ENCODE measurements around the gene C17orf100.

Gene C17orf100

DNA sequence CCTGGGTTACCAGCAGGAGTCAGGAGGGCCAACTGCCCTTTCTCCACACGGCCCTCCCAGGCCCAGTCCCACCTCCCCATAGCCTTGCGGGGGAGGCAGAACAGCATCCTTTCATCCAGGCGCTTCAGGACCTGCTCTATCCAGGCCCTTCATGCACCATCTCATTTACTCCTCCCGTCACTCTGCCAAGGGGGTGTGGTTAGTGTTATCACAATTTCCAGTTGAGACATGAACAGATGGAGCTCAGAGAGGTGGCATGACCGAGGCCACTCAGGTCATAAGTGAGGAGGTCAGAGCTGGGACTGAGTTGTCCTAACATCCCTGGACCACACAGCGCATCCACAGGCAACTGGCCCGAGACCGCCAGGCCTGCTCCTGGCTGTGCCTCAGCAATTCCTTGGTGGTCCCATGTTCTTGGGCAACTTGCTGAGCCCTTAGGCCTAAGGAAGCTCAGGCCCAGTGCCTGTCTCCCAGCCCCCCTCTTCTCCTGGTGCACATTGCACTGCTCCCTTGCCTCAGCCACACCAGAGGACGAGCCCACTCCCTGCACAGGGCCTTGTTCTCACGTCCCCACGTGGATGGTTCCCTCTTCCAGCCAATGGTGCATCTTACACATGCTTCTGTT lies 23.8 kb downstream of the C17orf100 start:
- Histone ChIP-seq H3K9ac (ENCODE audit: low read length) (no peak overlapping the region), H3K27me3 (ENCODE audit: control insufficient read depth, insufficient read depth, low read length) (no peaks in the 10 kb centered on the region), H3K4me3 (ENCODE audit: low read length) (no peak overlapping the region), H3K4me1 (ENCODE audit: control insufficient read depth, low read depth, low read length) (no peaks in the 10 kb centered on the region), H3K36me3 (ENCODE audit: control insufficient read depth, low read depth, low read length) (no peaks in the 10 kb centered on the region), H3K27ac (ENCODE audit: low read length) (no peak overlapping the region), H3K9me3 (ENCODE audit: control insufficient read depth, low read depth, low read length) (no peaks in the 10 kb centered on the region)

GRCh38 chr17:6676802-6677157 lies 25.2 kb downstream of the C17orf100 start:
- Histone ChIP-seq H3K36me3 (ENCODE audit: control insufficient read depth, low read depth, low read length) (no peaks in the 10 kb centered on the region), H3K4me1 (ENCODE audit: control insufficient read depth, low read depth, low read length) (no peaks in the 10 kb centered on the region), H3K27me3 (ENCODE audit: control insufficient read depth, insufficient read depth, low read length) (no peaks in the 10 kb centered on the region), H3K27ac (ENCODE audit: low read length) (no peak overlapping the region), H3K9ac (ENCODE audit: low read length) (no peak overlapping the region), H3K4me3 (ENCODE audit: low read length) (no peak overlapping the region), H3K9me3 (ENCODE audit: control insufficient read depth, low read depth, low read length) (no peaks in the 10 kb centered on the region)

GRCh38 chr17:6677158-6677831 lies 25.7 kb downstream of the C17orf100 start:
- H3K9me3 ChIP-seq (ENCODE audit: control insufficient read depth, low read depth, low read length), result no peaks in the 10 kb centered on the region
- no peak overlapping the region for H3K27ac ChIP-seq (ENCODE audit: low read length)
- H3K36me3 ChIP-seq (ENCODE audit: control insufficient read depth, low read depth, low read length), result no peaks in the 10 kb centered on the region
- H3K4me1 ChIP-seq (ENCODE audit: control insufficient read depth, low read depth, low read length), result no peaks in the 10 kb centered on the region
- no peaks in the 10 kb centered on the region for H3K27me3 ChIP-seq (ENCODE audit: control insufficient read depth, insufficient read depth, low read length)
- no peak overlapping the region for H3K9ac ChIP-seq (ENCODE audit: low read length)
- no peak overlapping the region for H3K4me3 ChIP-seq (ENCODE audit: low read length)

DNA sequence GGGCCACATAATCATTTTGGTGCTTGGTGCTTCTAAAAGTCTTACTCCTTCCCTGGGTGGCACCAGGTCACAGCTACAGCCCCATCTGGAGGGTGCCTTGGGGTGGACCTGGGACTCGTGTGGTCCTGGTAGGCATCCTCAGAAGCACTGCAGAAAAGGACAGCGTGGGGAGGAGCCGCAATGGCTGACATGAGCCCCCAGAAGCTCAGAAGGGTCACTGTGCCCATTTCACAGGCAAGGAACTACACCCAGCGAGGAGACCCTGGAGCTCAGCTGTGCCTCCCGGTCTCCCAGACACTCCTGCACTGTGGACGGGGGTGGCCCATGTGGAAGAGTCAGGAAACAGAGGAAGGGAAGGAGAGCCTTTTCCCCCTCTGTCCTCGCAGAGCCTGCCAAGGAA lies 26.4 kb downstream of the C17orf100 start:
- Histone ChIP-seq H3K36me3 (ENCODE audit: control insufficient read depth, low read depth, low read length) (no peaks in the 10 kb centered on the region), H3K27me3 (ENCODE audit: control insufficient read depth, insufficient read depth, low read length) (no peaks in the 10 kb centered on the region), H3K4me3 (ENCODE audit: low read length) (no peak overlapping the region), H3K4me1 (ENCODE audit: control insufficient read depth, low read depth, low read length) (no peaks in the 10 kb centered on the region), H3K9ac (ENCODE audit: low read length) (no peak overlapping the region), H3K27ac (ENCODE audit: low read length) (no peak overlapping the region), H3K9me3 (ENCODE audit: control insufficient read depth, low read depth, low read length) (no peaks in the 10 kb centered on the region)

DNA sequence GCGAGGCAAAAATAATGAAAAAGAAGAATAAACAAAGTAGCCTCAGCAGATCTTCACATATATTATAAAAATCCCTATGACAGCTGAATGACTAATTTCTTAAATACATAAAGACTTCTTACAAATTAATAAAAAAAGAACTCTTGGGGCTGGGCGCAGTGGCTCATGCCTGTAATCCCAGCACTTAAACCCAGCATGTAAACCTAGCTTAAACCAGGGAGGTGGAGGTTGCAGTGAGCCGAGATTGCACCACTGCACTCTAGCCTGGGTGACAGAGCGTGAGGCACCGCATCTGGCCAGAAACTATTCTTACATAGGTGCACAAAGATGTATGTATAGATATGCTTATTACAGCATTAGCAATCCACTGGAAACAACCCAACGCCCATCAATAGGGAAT lies 27.7 kb downstream of the C17orf100 start:
- Histone ChIP-seq H3K4me3 (ENCODE audit: low read length) (no peak overlapping the region), H3K27ac (ENCODE audit: low read length) (no peak overlapping the region), H3K9me3 (ENCODE audit: control insufficient read depth, low read depth, low read length) (no peaks in the 10 kb centered on the region), H3K36me3 (ENCODE audit: control insufficient read depth, low read depth, low read length) (no peaks in the 10 kb centered on the region), H3K9ac (ENCODE audit: low read length) (no peak overlapping the region), H3K27me3 (ENCODE audit: control insufficient read depth, insufficient read depth, low read length) (no peaks in the 10 kb centered on the region), H3K4me1 (ENCODE audit: control insufficient read depth, low read depth, low read length) (no peaks in the 10 kb centered on the region)

GRCh38 chr17:6681176-6681575 lies 29.6 kb downstream of the C17orf100 start:
- no peaks in the 10 kb centered on the region for H3K4me1 ChIP-seq (ENCODE audit: control insufficient read depth, low read depth, low read length)
- H3K27ac ChIP-seq (ENCODE audit: low read length), result no peak overlapping the region
- H3K9ac ChIP-seq (ENCODE audit: low read length), result no peak overlapping the region
- H3K36me3 ChIP-seq (ENCODE audit: control insufficient read depth, low read depth, low read length), result no peaks in the 10 kb centered on the region
- no peaks in the 10 kb centered on the region for H3K9me3 ChIP-seq (ENCODE audit: control insufficient read depth, low read depth, low read length)
- no peaks in the 10 kb centered on the region for H3K27me3 ChIP-seq (ENCODE audit: control insufficient read depth, insufficient read depth, low read length)
- H3K4me3 ChIP-seq (ENCODE audit: low read length), result no peak overlapping the region

DNA sequence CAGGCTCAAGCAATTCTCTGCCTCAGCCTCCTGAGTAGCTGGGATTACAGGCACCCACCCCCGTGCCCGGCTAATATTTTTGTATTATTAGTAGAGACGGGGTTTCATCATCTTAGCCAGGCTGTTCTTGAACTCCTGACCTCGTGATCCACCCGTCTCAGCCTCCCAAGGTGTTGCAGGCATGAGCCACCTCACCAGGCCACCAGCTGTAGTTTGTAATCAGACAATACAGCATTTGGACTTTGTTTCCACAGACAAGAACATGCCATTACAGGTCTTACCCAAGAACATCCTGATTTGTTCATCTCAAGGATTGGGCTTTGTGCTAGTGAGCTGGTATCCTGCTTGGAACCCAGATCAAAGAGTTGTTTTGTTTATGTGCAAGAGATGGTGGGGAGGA lies 30.1 kb downstream of the C17orf100 start:
- Histone ChIP-seq H3K27ac (ENCODE audit: low read length) (no peak overlapping the region), H3K4me3 (ENCODE audit: low read length) (no peak overlapping the region), H3K9me3 (ENCODE audit: control insufficient read depth, low read depth, low read length) (no peaks in the 10 kb centered on the region), H3K9ac (ENCODE audit: low read length) (no peak overlapping the region), H3K27me3 (ENCODE audit: control insufficient read depth, insufficient read depth, low read length) (no peaks in the 10 kb centered on the region), H3K4me1 (ENCODE audit: control insufficient read depth, low read depth, low read length) (no peaks in the 10 kb centered on the region), H3K36me3 (ENCODE audit: control insufficient read depth, low read depth, low read length) (no peaks in the 10 kb centered on the region)

GRCh38 chr17:6682339-6682738 lies 30.8 kb downstream of the C17orf100 start:
- Histone ChIP-seq H3K9ac (ENCODE audit: low read length) (no peak overlapping the region), H3K36me3 (ENCODE audit: control insufficient read depth, low read depth, low read length) (no peaks in the 10 kb centered on the region), H3K4me1 (ENCODE audit: control insufficient read depth, low read depth, low read length) (no peaks in the 10 kb centered on the region), H3K4me3 (ENCODE audit: low read length) (no peak overlapping the region), H3K9me3 (ENCODE audit: control insufficient read depth, low read depth, low read length) (no peaks in the 10 kb centered on the region), H3K27me3 (ENCODE audit: control insufficient read depth, insufficient read depth, low read length) (no peaks in the 10 kb centered on the region), H3K27ac (ENCODE audit: low read length) (no peak overlapping the region)

- Histone ChIP-seq H3K9ac (ENCODE audit: low read length) (no peak overlapping the region), H3K27ac (ENCODE audit: low read length) (no peak overlapping the region), H3K27me3 (ENCODE audit: control insufficient read depth, insufficient read depth, low read length) (no peaks in the 10 kb centered on the region), H3K4me3 (ENCODE audit: low read length) (no peak overlapping the region), H3K36me3 (ENCODE audit: control insufficient read depth, low read depth, low read length) (no peaks in the 10 kb centered on the region), H3K4me1 (ENCODE audit: control insufficient read depth, low read depth, low read length) (no peaks in the 10 kb centered on the region), H3K9me3 (ENCODE audit: control insufficient read depth, low read depth, low read length) (no peaks in the 10 kb centered on the region)
Measured at GRCh38 chr17:6683081-6683684, 31.6 kb downstream of the C17orf100 start.

DNA sequence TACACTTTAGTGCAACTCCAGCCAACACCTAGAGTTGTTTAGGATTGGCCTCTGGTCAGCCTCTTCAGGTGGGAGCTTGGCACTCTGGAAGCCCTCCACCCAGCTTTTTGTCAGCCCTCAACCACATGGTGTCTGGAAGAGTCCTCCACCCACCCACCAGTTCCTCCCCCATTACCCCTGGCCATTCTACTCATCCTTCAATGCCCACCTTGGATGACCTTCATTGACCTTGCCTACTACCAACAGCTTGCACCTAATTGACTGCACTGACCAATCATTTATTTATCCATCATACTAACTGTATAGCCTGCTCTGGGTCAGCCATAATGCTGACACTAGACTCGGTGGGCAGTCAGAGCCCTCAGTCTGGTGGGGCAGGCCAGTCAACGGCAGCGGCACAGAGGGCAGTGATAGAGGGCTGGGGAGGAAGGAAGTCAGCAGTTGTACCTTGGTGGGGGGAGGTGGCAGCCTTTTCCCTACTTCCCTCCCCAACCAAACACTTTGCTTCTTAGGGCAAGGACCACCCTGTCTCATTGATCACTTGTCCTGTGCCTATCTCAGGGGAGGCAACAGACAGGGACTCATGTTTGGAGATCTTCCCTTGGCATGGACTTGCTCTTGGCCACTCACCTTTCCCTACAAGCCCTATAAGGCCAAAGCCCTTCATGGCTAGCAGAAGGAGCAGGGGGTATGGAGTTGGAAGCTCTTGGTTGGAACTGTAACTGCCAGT lies 32.3 kb downstream of the C17orf100 start:
- Histone ChIP-seq H3K27ac (ENCODE audit: low read length) (no peak overlapping the region), H3K9ac (ENCODE audit: low read length) (no peak overlapping the region), H3K4me3 (ENCODE audit: low read length) (no peak overlapping the region), H3K9me3 (ENCODE audit: control insufficient read depth, low read depth, low read length) (no peaks in the 10 kb centered on the region), H3K27me3 (ENCODE audit: control insufficient read depth, insufficient read depth, low read length) (no peaks in the 10 kb centered on the region), H3K36me3 (ENCODE audit: control insufficient read depth, low read depth, low read length) (no peaks in the 10 kb centered on the region), H3K4me1 (ENCODE audit: control insufficient read depth, low read depth, low read length) (no peaks in the 10 kb centered on the region)

DNA sequence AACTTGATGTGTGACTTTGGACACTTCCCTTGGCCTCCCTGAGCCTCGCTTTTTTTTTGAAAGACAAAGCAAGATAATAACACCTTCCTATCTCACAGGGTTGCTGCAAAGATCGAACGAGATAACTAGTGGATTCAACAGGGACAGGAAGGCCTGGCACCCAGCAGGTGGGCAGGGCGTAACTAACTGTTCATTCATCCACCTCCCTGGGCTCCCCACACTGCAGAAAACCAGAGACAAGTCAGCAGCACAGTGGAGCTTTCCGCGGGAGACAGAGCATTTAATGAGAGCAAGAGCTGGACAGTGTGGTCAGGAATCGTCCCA lies 32.9 kb downstream of the C17orf100 start:
- H3K4me1 ChIP-seq (ENCODE audit: control insufficient read depth, low read depth, low read length), result no peaks in the 10 kb centered on the region
- no peak overlapping the region for H3K27ac ChIP-seq (ENCODE audit: low read length)
- H3K4me3 ChIP-seq (ENCODE audit: low read length), result no peak overlapping the region
- no peaks in the 10 kb centered on the region for H3K27me3 ChIP-seq (ENCODE audit: control insufficient read depth, insufficient read depth, low read length)
- no peaks in the 10 kb centered on the region for H3K9me3 ChIP-seq (ENCODE audit: control insufficient read depth, low read depth, low read length)
- no peak overlapping the region for H3K9ac ChIP-seq (ENCODE audit: low read length)
- no peaks in the 10 kb centered on the region for H3K36me3 ChIP-seq (ENCODE audit: control insufficient read depth, low read depth, low read length)

Data from iPS-18a (cell line).